ENCODE results near the gene SPRED3.

SPRED3 gene

GRCh38 chr19:38437917-38438316, 49.4 kb downstream of the SPRED3 start:
- in situ Hi-C loops (cut with HindIII; ENCODE audit: low sequenced_read_pairs): no loop called here
- H3K4me3 ChIP-seq (ENCODE audit: low read depth, low read length): no peak overlapping the region
- DNase-seq (ENCODE audit: low read depth, low spot score): no peak
- TF ChIP-seq, protein P1, sequence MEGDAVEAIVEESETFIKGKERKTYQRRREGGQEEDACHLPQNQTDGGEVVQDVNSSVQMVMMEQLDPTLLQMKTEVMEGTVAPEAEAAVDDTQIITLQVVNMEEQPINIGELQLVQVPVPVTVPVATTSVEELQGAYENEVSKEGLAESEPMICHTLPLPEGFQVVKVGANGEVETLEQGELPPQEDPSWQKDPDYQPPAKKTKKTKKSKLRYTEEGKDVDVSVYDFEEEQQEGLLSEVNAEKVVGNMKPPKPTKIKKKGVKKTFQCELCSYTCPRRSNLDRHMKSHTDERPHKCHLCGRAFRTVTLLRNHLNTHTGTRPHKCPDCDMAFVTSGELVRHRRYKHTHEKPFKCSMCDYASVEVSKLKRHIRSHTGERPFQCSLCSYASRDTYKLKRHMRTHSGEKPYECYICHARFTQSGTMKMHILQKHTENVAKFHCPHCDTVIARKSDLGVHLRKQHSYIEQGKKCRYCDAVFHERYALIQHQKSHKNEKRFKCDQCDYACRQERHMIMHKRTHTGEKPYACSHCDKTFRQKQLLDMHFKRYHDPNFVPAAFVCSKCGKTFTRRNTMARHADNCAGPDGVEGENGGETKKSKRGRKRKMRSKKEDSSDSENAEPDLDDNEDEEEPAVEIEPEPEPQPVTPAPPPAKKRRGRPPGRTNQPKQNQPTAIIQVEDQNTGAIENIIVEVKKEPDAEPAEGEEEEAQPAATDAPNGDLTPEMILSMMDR (IDR thresholded peaks at IDR 0.05; ENCODE audit: low read depth, low read length): no peak

- in situ Hi-C loops (cut with HindIII; ENCODE audit: low sequenced_read_pairs): no loop called here
These were observed 52.1 kb downstream of the SPRED3 start for GRCh38 chr19:38440592-38440991.

GRCh38 chr19:38441657-38442348, 53.3 kb downstream of the SPRED3 start:
- in situ Hi-C loops (cut with HindIII; ENCODE audit: low sequenced_read_pairs): no loop called here
- TF ChIP-seq, protein P1 (IDR thresholded peaks at IDR 0.05; ENCODE audit: low read depth, low read length): no peak
- DNase-seq (ENCODE audit: low read depth, low spot score): no peak
- no peak overlapping the region for H3K4me3 ChIP-seq (ENCODE audit: low read depth, low read length)

More at GRCh38 chr19:38440592-38440991, 52.1 kb downstream of the SPRED3 start:
- TF ChIP-seq, protein P1 (IDR thresholded peaks at IDR 0.05; ENCODE audit: low read depth, low read length): no peak
- DNase-seq (ENCODE audit: low read depth, low spot score): no peak
- H3K4me3 ChIP-seq (ENCODE audit: low read depth, low read length): no peak overlapping the region

DNA sequence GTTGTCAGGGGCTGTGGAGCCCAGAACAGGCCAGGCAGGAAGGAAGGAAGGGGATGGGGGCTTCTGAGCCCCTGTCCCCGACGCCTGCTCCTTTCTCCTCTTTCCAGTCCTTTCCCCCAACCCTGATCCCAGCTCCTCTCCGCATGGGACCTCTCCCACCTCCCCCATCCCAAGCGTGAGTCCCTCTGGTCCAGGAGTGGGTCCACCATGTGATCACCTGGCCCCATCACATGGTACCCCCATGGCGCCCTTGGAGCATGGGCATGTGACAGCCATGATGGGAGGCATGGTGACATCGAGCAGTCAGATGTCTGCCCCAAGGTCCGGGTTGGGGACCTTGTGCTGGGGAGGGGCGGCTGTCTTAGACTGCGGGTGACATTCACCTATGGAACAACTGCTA, 54.2 kb downstream of the SPRED3 start:
- in situ Hi-C loops (cut with HindIII; ENCODE audit: low sequenced_read_pairs): no loop called here
- TF ChIP-seq, protein P1 (IDR thresholded peaks at IDR 0.05; ENCODE audit: low read depth, low read length): no peak
- no peak overlapping the region for H3K4me3 ChIP-seq (ENCODE audit: low read depth, low read length)
- no peak for DNase-seq (ENCODE audit: low read depth, low spot score)

- no peak for DNase-seq (ENCODE audit: low read depth, low spot score)
- in situ Hi-C loops (cut with HindIII; ENCODE audit: low sequenced_read_pairs): no loop called here
- H3K4me3 ChIP-seq (ENCODE audit: low read depth, low read length): no peak overlapping the region
- TF ChIP-seq, protein P1 (IDR thresholded peaks at IDR 0.05; ENCODE audit: low read depth, low read length): no peak
These were observed 55.0 kb downstream of the SPRED3 start for GRCh38 chr19:38443458-38443999.

- DNase-seq (ENCODE audit: low read depth, low spot score): no peak
- TF ChIP-seq, protein P1 (IDR thresholded peaks at IDR 0.05; ENCODE audit: low read depth, low read length): no peak
- in situ Hi-C loops (cut with HindIII; ENCODE audit: low sequenced_read_pairs): no loop called here
- H3K4me3 ChIP-seq (ENCODE audit: low read depth, low read length): no peak overlapping the region
These were observed 55.5 kb downstream of the SPRED3 start for GRCh38 chr19:38444026-38444425.
